ENCODE measurements around the gene RGS1.

- no peak for TF ChIP-seq POLR2AphosphoS5 (IDR thresholded peaks at IDR 0.05; ENCODE audit: low read depth, low read length)
- TF ChIP-seq EZH2phosphoT487 (IDR thresholded peaks at IDR 0.05; ENCODE audit: borderline replicate concordance, low read depth), result no peak
- TF ChIP-seq ZBTB33 (IDR thresholded peaks at IDR 0.05; ENCODE audit: borderline replicate concordance, low read depth), result no peak
- TF ChIP-seq CTCF (IDR thresholded peaks at IDR 0.05), result no peak
- no peak for TF ChIP-seq TAF1 (IDR thresholded peaks at IDR 0.05; ENCODE audit: borderline replicate concordance, low read depth, low read length)
- TF ChIP-seq FOXM1 (IDR thresholded peaks at IDR 0.05; ENCODE audit: low read depth), result no peak
- no peak for TF ChIP-seq GATA2 (CRISPR knock-in tag; IDR thresholded peaks at IDR 0.05)
- TF ChIP-seq FOXJ3 (CRISPR knock-in tag; IDR thresholded peaks at IDR 0.05), result no peak
- no peak for TF ChIP-seq MEF2A (IDR thresholded peaks at IDR 0.05; ENCODE audit: borderline replicate concordance, low read depth)
These were observed 33.1 kb downstream of the RGS1 start for GRCh38 chr1:192608671-192609070.

All from SK-N-SH (cell line).